Astrocyte of the cerebellum (primary cell): Measurements from ENCODE around the gene MAP6.

Source experiments
- DNase-seq: peaks from one replicate; pipeline ENCODE4 v3.0.0-alpha.2; 2011; ENCODE audit warnings: low read depth
- H3K4me3 ChIP-seq: 2 replicates; pipeline ENCODE4 v1.5.1; 2011; ENCODE audit warnings: mild to moderate bottlenecking, low read depth, low read length, moderate library complexity
- CTCF ChIP-seq: IDR thresholded peaks from 2 replicates; pipeline ENCODE4 v1.5.1; 2012; ENCODE audit warnings: low read length, low read depth, moderate library complexity, mild to moderate bottlenecking; ENCODE audit errors: missing control alignments
- in situ Hi-C: cut with HindIII; loops from 2 replicates; pipeline ENCODE4 v1.10.0; 2017; ENCODE audit warnings: low sequenced_read_pairs

Gene MAP6

DNA sequence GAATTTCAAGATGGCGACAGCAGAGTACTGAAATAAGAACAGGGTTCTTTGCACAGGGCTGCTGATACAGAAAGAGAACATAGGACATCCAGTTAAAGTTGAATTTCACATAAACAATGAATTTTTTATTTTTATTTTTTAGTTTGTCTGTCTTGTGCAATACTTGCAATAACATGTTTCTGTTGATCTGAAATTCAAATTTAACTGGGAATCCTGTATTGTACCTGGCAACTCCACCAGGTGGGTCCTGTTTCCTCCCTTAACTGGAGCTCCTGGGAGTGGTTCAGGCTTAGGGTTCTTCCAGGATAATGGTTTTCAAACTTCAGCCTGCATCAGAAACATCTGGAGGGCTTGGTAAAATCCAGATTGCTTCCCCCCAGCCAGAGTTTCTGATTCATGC, 121.7 kb downstream of the MAP6 start:
- DNase-seq = no peak
- no peak overlapping the region for H3K4me3 ChIP-seq
- in situ Hi-C loops = no loop called here
- TF ChIP-seq CTCF = no peak

- in situ Hi-C loops = no loop called here
- TF ChIP-seq CTCF = no peak
- DNase-seq = no peak
- no peak overlapping the region for H3K4me3 ChIP-seq
Observed at GRCh38 chr11:75543806-75544205, 125.0 kb downstream of the MAP6 start.

- no peak overlapping the region for H3K4me3 ChIP-seq
- in situ Hi-C loops = no loop called here
- no peak for DNase-seq
- TF ChIP-seq CTCF = no peak
Observed at GRCh38 chr11:75542088-75542438, 126.8 kb downstream of the MAP6 start.

DNA sequence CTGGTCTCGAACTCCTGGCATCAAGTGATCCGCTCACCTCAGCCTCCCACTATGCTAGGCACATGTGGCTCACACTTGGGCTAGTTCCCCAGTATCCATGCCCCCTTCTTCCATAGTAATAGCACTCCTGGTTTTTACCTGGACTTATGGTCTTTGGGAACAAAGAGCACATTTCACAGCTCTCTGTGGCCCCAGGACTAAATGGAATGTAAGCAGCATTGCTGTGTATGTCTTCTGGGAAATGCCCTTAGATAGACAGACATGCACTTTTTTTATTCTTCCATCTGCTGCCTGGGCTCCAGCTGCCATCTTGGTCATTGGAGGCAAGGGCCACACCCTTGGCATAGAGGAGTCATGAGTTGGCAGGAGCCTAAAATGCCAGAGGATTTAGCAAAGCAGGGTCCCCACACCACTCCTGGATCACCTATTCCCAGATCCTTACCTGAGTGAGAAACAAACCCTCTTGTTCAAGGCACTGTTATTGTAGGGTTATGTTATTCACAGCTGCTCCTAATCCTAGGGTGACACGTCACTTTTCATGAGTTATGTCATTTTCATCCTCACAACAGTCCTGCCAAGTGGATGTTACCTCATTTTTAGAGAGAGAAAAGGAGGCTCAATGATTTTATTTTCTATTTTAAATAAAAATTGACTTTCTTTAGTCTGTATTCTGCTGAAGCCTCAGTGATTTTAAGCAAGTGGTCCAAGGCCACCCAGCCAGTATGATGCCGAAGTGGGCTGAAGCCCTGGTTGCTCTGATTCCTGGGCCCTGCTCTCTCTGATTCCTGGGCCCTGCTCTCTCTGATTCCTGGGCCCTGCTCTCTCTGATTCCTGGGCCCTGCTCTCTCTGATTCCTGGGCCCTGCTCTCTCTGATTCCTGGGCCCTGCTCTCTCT, 127.4 kb downstream of the MAP6 start:
- H3K4me3 ChIP-seq = no peak overlapping the region
- no peak for TF ChIP-seq CTCF
- no peak for DNase-seq
- in situ Hi-C loops = no loop called here

DNA sequence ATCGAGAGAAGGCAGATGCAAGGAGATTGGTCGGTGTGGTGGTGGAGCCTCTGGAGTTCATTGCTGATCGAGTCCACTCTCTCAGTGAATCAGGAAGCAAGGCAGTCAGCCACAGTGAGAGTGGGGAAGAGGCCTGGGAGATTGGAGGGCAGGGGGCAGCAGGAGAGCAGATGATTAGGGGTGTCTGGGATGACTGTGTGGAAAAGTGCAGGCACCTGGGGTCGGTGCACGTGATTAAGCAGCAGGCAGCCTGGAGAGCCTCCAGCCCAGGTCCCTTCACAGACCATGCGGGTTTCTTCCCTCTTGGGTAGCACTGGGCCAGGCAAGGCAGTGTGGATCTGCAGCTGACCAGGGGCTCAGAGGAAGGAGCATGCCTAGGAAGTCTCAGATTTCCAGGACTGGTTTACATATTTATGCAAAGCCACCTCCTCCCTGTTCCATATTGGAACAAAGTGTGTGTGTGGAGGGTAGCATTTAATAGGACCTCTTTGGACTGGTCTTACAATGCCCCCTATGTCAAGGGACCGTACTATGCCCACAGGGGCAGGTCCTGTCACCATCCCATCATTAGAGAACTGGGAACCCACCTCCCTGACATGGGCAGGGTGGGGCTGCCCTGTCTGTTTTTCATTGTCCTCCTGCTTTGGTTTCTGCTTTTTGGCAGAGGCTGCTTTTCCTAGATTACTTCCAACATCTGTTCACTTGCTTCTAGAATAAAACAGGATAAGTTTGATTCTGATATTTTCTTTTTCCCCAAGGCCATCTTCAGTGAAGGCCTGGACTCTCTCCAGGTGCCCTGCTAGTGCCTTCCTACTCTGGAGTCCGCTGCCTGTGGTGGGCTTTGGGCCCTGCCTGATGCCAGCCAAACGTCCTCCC, 129.1 kb downstream of the MAP6 start:
- no peak for TF ChIP-seq CTCF
- no peak for DNase-seq
- in situ Hi-C loops = no loop called here
- no peak overlapping the region for H3K4me3 ChIP-seq

DNA sequence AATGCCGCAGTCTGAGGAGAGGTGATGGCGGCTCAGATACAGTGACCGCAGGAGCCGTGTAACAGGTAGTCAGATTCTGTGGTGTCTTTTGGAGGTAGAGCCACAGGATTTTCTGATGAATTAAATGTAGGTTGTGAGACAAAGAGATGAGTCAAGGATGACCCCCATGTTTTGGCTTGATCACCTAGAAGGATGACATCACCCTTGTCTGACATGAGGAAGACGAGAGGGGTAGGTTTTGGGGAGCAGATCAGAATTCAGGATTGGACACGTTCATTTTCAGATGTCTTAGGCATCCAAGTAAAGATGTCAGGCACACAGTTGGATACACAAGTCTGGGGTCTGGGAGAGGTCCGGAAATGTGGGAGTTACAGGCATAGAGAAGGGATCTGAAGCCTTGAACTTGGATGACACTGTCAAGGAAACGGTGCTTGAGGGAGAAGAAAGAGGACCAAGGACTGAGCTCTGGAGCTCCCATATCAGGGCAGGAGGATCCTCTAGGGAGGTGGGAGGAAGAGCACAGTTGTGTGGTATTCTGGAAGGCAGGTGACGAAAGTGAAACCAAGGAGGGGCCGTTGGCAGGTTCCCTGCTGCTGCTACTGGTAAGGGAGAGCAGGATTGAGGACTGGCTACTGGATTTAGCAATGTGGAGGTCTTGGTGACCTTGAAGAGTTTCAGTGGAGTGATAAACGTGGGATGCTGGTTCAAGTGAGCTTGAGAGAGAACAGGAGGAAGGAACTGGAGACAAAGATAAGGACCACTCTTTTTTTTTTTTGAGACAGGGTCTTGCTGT, 130.5 kb downstream of the MAP6 start:
- H3K4me3 ChIP-seq = no peak overlapping the region
- DNase-seq = no peak
- no peak for TF ChIP-seq CTCF
- in situ Hi-C loops = no loop called here
